Lung (tissue), 12 donors: ENCODE measurements around the gene SFMBT1. TPM values are rescaled to one million over a fixed set of nuclear protein-coding genes. Genes with fewer than 3 reads are reported as not detected.

Source experiments
- ATAC-seq: fragments of 200-7000 bp; cut with Tn5 transposase; one replicate; pipeline ENCODE4 v1.9.1; 2020; ENCODE audit warnings: moderate number of reproducible peaks; ENCODE audit not compliant: insufficient read depth, low FRiP score
- DNase-seq, 3 donors: peaks; one replicate each; pipeline ENCODE4 v3.0.0-alpha.2; 2013 to 2017
- H3K27ac ChIP-seq, 2 donors: one replicate each; pipeline ENCODE4 v1.5.1; 2013; ENCODE audit warnings: mild to moderate bottlenecking in 2 of 2, moderate library complexity in 2 of 2, control low read depth in 1 of 2, inconsistent platforms in 1 of 2, low read depth in 1 of 2, low read length in 1 of 2
- H3K27me3 ChIP-seq, 3 donors: one replicate each; pipeline ENCODE4 v1.5.1; 2013; ENCODE audit warnings: low read length in 2 of 3; ENCODE audit not compliant: control insufficient read depth in 3 of 3, insufficient read depth in 3 of 3
- H3K36me3 ChIP-seq, 4 donors: one replicate each; pipeline ENCODE4 v1.5.1; 2013; ENCODE audit warnings: low read length in 4 of 4, mild to moderate bottlenecking in 1 of 4, moderate library complexity in 1 of 4; ENCODE audit not compliant: control insufficient read depth in 4 of 4, insufficient read depth in 4 of 4
- H3K4me1 ChIP-seq, 5 donors: one replicate each; pipeline ENCODE4 v1.5.1; 2013; ENCODE audit warnings: low read length in 5 of 5, mild to moderate bottlenecking in 2 of 5, moderate library complexity in 1 of 5; ENCODE audit not compliant: control insufficient read depth in 5 of 5, insufficient read depth in 5 of 5
- H3K4me3 ChIP-seq: one replicate; pipeline ENCODE4 v1.5.1; 2013; ENCODE audit warnings: mild to moderate bottlenecking, control low read depth, moderate library complexity
- H3K9ac ChIP-seq, 2 donors: one replicate each; pipeline ENCODE4 v1.5.1; 2013; ENCODE audit warnings: low read length in 2 of 2, control low read depth in 1 of 2; ENCODE audit not compliant: insufficient read depth in 1 of 2
- H3K9me3 ChIP-seq, 4 donors: one replicate each; pipeline ENCODE4 v1.5.1; 2013; ENCODE audit warnings: low read length in 3 of 4, mild to moderate bottlenecking in 1 of 4, moderate library complexity in 1 of 4; ENCODE audit not compliant: control insufficient read depth in 4 of 4, insufficient read depth in 3 of 4
- CTCF ChIP-seq: IDR thresholded peaks from 2 replicates; pipeline ENCODE4 v1.5.1; 2012; ENCODE audit warnings: mild to moderate bottlenecking; ENCODE audit errors: control extremely low read depth, extremely low read depth
- whole genome bisulfite sequencing, 2 donors: extraction: QIAGEN DNeasy Blood & Tissue Kit; methylation state at CpG; one replicate each; pipeline ENCODE4 v1.1.7; 2013; 5-methylcytosine and 5-hydroxymethylcytosine counted together
- polyA plus RNA-seq, 2 donors: library from polyadenylated mRNA; stranded (reverse); fragments of 200-250 nt; gene quantifications; one replicate each; pipeline ENCODE4 v1.2.1, GENCODE V29; 2013
- total RNA-seq, 2 donors: library from RNA; depleted of rRNA in 1 of 2; stranded (reverse); fragments of >200 nt in 1 of 2; gene quantifications; one replicate each; pipeline ENCODE4 v1.2.1, GENCODE V29; 2014 to 2021
- donor health status: control.
- donor health status: control.
- donor health status: Bipolar disorder and iron deficiency.
- donor health status: healthy.
- donor health status: DM: yes; HTN: yes; CAD: no.

SFMBT1 gene
- total and polyA plus RNA-seq, 4 donors: 3.4 to 19.2 (median 9.7) TPM

GRCh38 chr3:52925405-52926313 is 120.2 kb downstream of the SFMBT1 start:
- Histone ChIP-seq H3K4me1 (peaks cover 0 to 2% (median 0%) of the 10 kb centered on the region in 5 donors), H3K4me3 (no peak overlapping the region), H3K36me3 (peaks cover 0 to 14% (median 6%) of the 10 kb centered on the region in 4 donors), H3K9me3 (no peaks in the 10 kb centered on the region), H3K9ac (no peak overlapping the region), H3K27ac (no peak overlapping the region), H3K27me3 (no peaks in the 10 kb centered on the region)
- TF ChIP-seq CTCF: no peak
- ATAC-seq (no peak), DNase-seq (no peak)
- WGBS, 2 donors: 66 to 85% methylated on average over 6 of the region's 6 CpGs

- no peak overlapping the region for H3K4me3 ChIP-seq
- H3K9me3 ChIP-seq: no peaks in the 10 kb centered on the region
- H3K27ac ChIP-seq: peak overlapping the region in 1 of 2 donors; percentile 21
- 68 to 83% methylated on average over 2 of the region's 2 CpGs for WGBS, 2 donors
- peaks cover 0 to 14% (median 6%) of the 10 kb centered on the region in 4 donors for H3K36me3 ChIP-seq
- no peak for TF ChIP-seq CTCF
- no peak overlapping the region for H3K9ac ChIP-seq
- H3K27me3 ChIP-seq: no peaks in the 10 kb centered on the region
- DNase-seq: no peak
- H3K4me1 ChIP-seq: peaks cover 0 to 2% (median 0%) of the 10 kb centered on the region in 5 donors
- ATAC-seq: no peak
Measured at GRCh38 chr3:52923963-52924362, 121.9 kb downstream of the SFMBT1 start.

GRCh38 chr3:52920841-52921240 is 125.0 kb downstream of the SFMBT1 start:
- peaks cover 0 to 2% (median 0%) of the 10 kb centered on the region in 5 donors for H3K4me1 ChIP-seq
- H3K4me3 ChIP-seq: no peak overlapping the region
- no peak overlapping the region for H3K27ac ChIP-seq
- WGBS, 2 donors: 30 to 69% methylated on average over 2 of the region's 2 CpGs
- TF ChIP-seq CTCF: no peak
- DNase-seq (no peak), ATAC-seq (no peak)
- no peak overlapping the region for H3K9ac ChIP-seq
- no peaks in the 10 kb centered on the region for H3K9me3 ChIP-seq
- H3K27me3 ChIP-seq: no peaks in the 10 kb centered on the region
- peaks cover under 1 to 14% (median 10%) of the 10 kb centered on the region in 4 donors for H3K36me3 ChIP-seq
